PC-9 (cell line): Measurements from ENCODE around the gene DCLK2. TPM values are rescaled to one million over a fixed set of nuclear protein-coding genes. Genes with fewer than 3 reads are reported as not detected.

ENCODE experiments used
- BruUV-seq: library from RNA; stranded (reverse); fragments of 400-500 nt; replicated peaks from 2 replicates; lab custom pipeline; 2021; lab: Mats Ljungman, UMichigan
- CTCF ChIA-PET: fragments of 300-600 bp; sonication (Branson Sonifier 250); formaldehyde crosslinking; loops from one replicate; lab custom pipeline; 2022; ENCODE audit warnings: antibody characterized with exemption; lab: Charles Lee
- POLR2A ChIA-PET: fragments of 300-600 bp; sonication (Branson Sonifier 250); formaldehyde crosslinking; loops from one replicate; lab custom pipeline; 2022; ENCODE audit warnings: antibody characterized with exemption; ENCODE audit not compliant: unreplicated experiment; lab: Charles Lee
- DNase-seq, 2 experiments: peaks; one replicate each; pipeline versions ENCODE4 v3.0.0 to v3.0.0-alpha.2; 2015 to 2022; ENCODE audit warnings: mixed read lengths in 1 of 2
- H2AFZ ChIP-seq: fragments of 200-600 bp; sonication (generic); 2 replicates; pipeline ENCODE4 v1.8.1; 2017; ENCODE audit warnings: antibody characterized with exemption
- H3F3A ChIP-seq: fragments of 200-600 bp; sonication (generic); 2 replicates; pipeline ENCODE4 v1.8.1; 2017; ENCODE audit warnings: antibody characterized with exemption, mild to moderate bottlenecking, low read depth; ENCODE audit not compliant: insufficient read depth
- H3K27ac ChIP-seq: fragments of 200-600 bp; sonication (generic); 2 replicates; pipeline ENCODE4 v1.6.1; 2016; ENCODE audit warnings: mixed run types
- H3K27me3 ChIP-seq: fragments of 200-600 bp; sonication (generic); 2 replicates; pipeline ENCODE4 v1.6.1; 2016; ENCODE audit warnings: low read depth, mixed run types; ENCODE audit not compliant: insufficient read depth
- H3K36me3 ChIP-seq: fragments of 200-600 bp; sonication (generic); 2 replicates; pipeline ENCODE4 v1.6.1; 2016; ENCODE audit warnings: low read depth, mixed run types
- H3K4me1 ChIP-seq: fragments of 200-600 bp; sonication (generic); replicated peaks from 2 replicates; pipeline ENCODE4 v1.6.1; 2016; ENCODE audit warnings: mixed run types; ENCODE audit not compliant: insufficient read depth
- H3K4me2 ChIP-seq: fragments of 200-600 bp; sonication (generic); 2 replicates; pipeline ENCODE4 v1.6.1; 2017; ENCODE audit warnings: mixed run types
- H3K4me3 ChIP-seq: fragments of 200-600 bp; sonication (generic); 2 replicates; pipeline ENCODE4 v1.6.1; 2016; ENCODE audit warnings: mixed run types
- H3K79me2 ChIP-seq: fragments of 200-600 bp; sonication (generic); 2 replicates; pipeline ENCODE4 v1.6.1; 2017; ENCODE audit warnings: low read depth, mixed run types
- H3K9me2 ChIP-seq: fragments of 200-600 bp; sonication (generic); 2 replicates; pipeline ENCODE4 v1.8.1; 2017; ENCODE audit warnings: mild to moderate bottlenecking; ENCODE audit not compliant: insufficient read depth
- H3K9me3 ChIP-seq: fragments of 200-600 bp; sonication (generic); 2 replicates; pipeline ENCODE4 v1.8.1; 2016; ENCODE audit warnings: low read depth; ENCODE audit not compliant: insufficient read depth
- H4K20me1 ChIP-seq: fragments of 200-600 bp; sonication (generic); 2 replicates; pipeline ENCODE4 v1.8.1; 2017; ENCODE audit not compliant: insufficient read depth
- CTCF ChIP-seq: fragments of 200-600 bp; sonication (generic); conservative IDR thresholded peaks from 2 replicates; pipeline ENCODE4 v1.6.1; 2017; ENCODE audit warnings: mixed run types, antibody characterized with exemption, mild to moderate bottlenecking, moderate library complexity
- EZH2 ChIP-seq: fragments of 200-600 bp; sonication (generic); IDR thresholded peaks from 2 replicates; pipeline ENCODE4 v1.8.0; 2017; ENCODE audit warnings: antibody characterized with exemption, low read depth
- intact Hi-C: fragments of 100-400 bp; cut with micrococcal nuclease; formaldehyde crosslinking; loops from one replicate; pipeline ENCODE4 v1.10.0; 2022; ENCODE audit not compliant: unreplicated experiment
- total RNA-seq: library from RNA; stranded (reverse); gene quantifications from 2 replicates; pipeline ENCODE4 v1.2.3, GENCODE V29; 2021

The DCLK2 gene
- total RNA-seq, 1 experiment from 2014 or later = 0.41 TPM

DNA sequence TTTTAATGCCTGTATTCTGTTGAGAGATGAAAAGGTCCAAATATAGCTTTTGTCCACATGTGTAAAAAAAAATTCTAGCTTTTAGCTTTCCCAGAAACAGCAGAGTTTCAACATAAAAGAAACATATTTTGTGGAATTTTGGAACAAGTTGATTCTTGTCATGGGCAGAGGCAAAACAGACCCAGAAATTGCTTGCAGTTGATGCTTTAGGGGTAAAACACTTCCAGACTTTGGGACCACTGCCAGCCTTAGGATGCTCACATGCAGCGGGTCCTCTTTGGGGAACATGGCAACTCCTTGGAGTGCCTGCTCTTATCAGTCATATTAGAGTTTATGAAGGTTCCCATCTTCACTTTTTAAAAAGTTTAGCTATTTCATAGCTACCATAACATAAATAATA lies 30.4 kb downstream of the DCLK2 start:
- no peaks in the 10 kb centered on the region for H3K9me2 ChIP-seq
- ChIA-PET POLR2A (no interaction called here), CTCF (no interaction called here)
- H3K4me1 ChIP-seq = no peaks in the 10 kb centered on the region
- H3K79me2 ChIP-seq = no peaks in the 10 kb centered on the region
- no peaks in the 10 kb centered on the region for H3F3A ChIP-seq
- H3K27ac ChIP-seq = no peak overlapping the region
- no peak overlapping the region for H2AFZ ChIP-seq
- no peak overlapping the region for H3K4me2 ChIP-seq
- no peak for DNase-seq
- no peak for TF ChIP-seq CTCF
- TF ChIP-seq EZH2 = no peak
- no peak overlapping the region for H3K4me3 ChIP-seq
- no TSS peak for BruUV-seq
- intact Hi-C loops = no loop called here
- no peaks in the 10 kb centered on the region for H3K27me3 ChIP-seq
- no peaks in the 10 kb centered on the region for H3K9me3 ChIP-seq
- H3K36me3 ChIP-seq = no peaks in the 10 kb centered on the region
- H4K20me1 ChIP-seq = no peaks in the 10 kb centered on the region

DNA sequence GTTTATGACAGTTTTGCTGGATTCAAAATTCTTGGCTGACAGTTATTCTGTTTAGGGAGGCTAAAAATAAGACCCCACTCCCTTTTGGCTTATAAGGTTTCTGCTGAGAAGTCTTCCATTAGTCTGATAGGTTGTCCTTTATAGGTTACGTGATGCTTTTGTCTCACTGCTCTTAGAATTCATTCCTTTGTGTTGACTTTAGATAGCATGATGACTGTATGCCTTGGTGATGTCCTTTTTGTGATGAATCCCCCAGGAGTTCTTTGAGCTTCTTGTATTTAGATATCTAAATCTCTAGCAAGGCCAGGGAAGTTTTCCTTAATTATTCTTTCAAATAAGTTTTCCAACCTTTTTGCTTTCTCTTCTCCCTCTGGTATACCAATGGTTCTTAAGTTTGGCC lies 36.4 kb downstream of the DCLK2 start:
- no peak overlapping the region for H3K4me3 ChIP-seq
- CTCF ChIA-PET = no interaction called here
- BruUV-seq = no TSS peak
- H3K79me2 ChIP-seq = no peaks in the 10 kb centered on the region
- no peaks in the 10 kb centered on the region for H4K20me1 ChIP-seq
- H3K4me2 ChIP-seq = no peak overlapping the region
- no peaks in the 10 kb centered on the region for H3F3A ChIP-seq
- DNase-seq = no peak
- TF ChIP-seq EZH2 = no peak
- TF ChIP-seq CTCF = no peak
- no peaks in the 10 kb centered on the region for H3K9me2 ChIP-seq
- H3K27me3 ChIP-seq = no peaks in the 10 kb centered on the region
- no peaks in the 10 kb centered on the region for H3K9me3 ChIP-seq
- H3K27ac ChIP-seq = no peak overlapping the region
- H3K36me3 ChIP-seq = no peaks in the 10 kb centered on the region
- no peak overlapping the region for H2AFZ ChIP-seq
- intact Hi-C loops = no loop called here
- peaks cover 10% of the 10 kb centered on the region for H3K4me1 ChIP-seq
- POLR2A ChIA-PET = interaction anchor here (0.7 kb wide), 1 partner anchor 12 kb away, joined by 4 read pairs; no protein-coding TSS in a partner anchor

DNA sequence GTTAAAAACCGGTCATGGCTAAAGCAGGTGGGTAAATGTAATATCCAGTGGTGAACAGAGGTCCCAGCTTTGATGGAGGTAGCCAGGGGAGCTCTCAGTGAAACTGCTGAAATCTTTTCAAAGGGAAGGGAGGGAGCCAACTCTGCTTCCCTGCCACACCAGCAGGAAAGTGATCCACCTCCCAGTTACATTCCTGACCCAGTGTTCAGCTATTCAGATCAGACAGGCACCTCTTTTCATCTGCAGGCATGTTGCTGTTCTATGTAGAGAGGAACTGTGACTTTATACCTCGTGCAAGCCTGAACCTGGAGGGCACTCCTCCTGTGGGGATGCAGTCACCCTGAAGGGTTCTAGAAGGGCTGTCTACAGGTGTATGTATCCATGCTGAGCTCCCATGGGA lies 37.6 kb downstream of the DCLK2 start:
- Histone ChIP-seq H3K27me3 (no peaks in the 10 kb centered on the region), H3K4me3 (no peak overlapping the region), H3K79me2 (no peaks in the 10 kb centered on the region), H3K4me1 (peaks cover 18% of the 10 kb centered on the region), H3K4me2 (no peak overlapping the region), H3F3A (no peaks in the 10 kb centered on the region), H3K9me2 (no peaks in the 10 kb centered on the region), H3K9me3 (no peaks in the 10 kb centered on the region), H3K27ac (no peak overlapping the region), H2AFZ (no peak overlapping the region), H4K20me1 (no peaks in the 10 kb centered on the region), H3K36me3 (no peaks in the 10 kb centered on the region)
- intact Hi-C loops = no loop called here
- DNase-seq = no peak
- POLR2A ChIA-PET = no interaction called here
- BruUV-seq = no TSS peak
- CTCF ChIA-PET = no interaction called here
- TF ChIP-seq EZH2 = no peak
- TF ChIP-seq CTCF = no peak
